SK-N-SH (cell line): Measurements from ENCODE around the gene COPS3. TPM values are rescaled to one million over a fixed set of nuclear protein-coding genes. Genes with fewer than 3 reads are reported as not detected.

Experiments used
- CTCF ChIA-PET: fragments of 300-600, 350-600 bp; formaldehyde crosslinking; extraction: SDS; loops from one replicate; lab custom pipeline; 2021; lab: Yijun Ruan, JAX
- POLR2A ChIA-PET: fragments of 350-600 bp; sonication (Branson Sonifier 250); formaldehyde crosslinking; extraction: SDS; loops from one replicate; lab custom pipeline; 2020; ENCODE audit warnings: antibody characterized with exemption, inconsistent platforms; lab: Yijun Ruan, JAX
- DNase-seq: peaks from one replicate; pipeline ENCODE4 v3.0.0; 2012
- H2AFZ ChIP-seq: fragments of 200-600 bp; sonication (generic); 2 replicates; pipeline ENCODE4 v1.8.1; 2016; ENCODE audit warnings: antibody characterized with exemption, mild to moderate bottlenecking, low read depth
- H3F3A ChIP-seq: fragments of 200-600 bp; sonication (generic); replicated peaks from 2 replicates; pipeline ENCODE3; 2016; ENCODE audit warnings: antibody characterized with exemption, mild to moderate bottlenecking; ENCODE audit not compliant: insufficient read depth
- H3K27ac ChIP-seq, 2 experiments: fragments of 200-500 bp in 1 of 2; fragments of 200-600 bp in 1 of 2; sonication (Bioruptor generic) in 1 of 2; sonication (generic), shearing (Covaris generic) in 1 of 2; 2 replicates each; pipeline versions ENCODE4 v1.5.1 to v1.6.1; 2014 to 2016; ENCODE audit warnings: low read depth in 2 of 2, inconsistent platforms in 1 of 2, low read length in 1 of 2, mild to moderate bottlenecking in 1 of 2, mixed read lengths in 1 of 2
- H3K27me3 ChIP-seq: fragments of 200-600 bp; sonication (generic), shearing (Covaris generic); 2 replicates; pipeline ENCODE4 v1.6.1; 2016; ENCODE audit warnings: mixed run types; ENCODE audit not compliant: insufficient read depth
- H3K36me3 ChIP-seq, 2 experiments: fragments of 200-500 bp in 1 of 2; fragments of 200-600 bp in 1 of 2; sonication (Bioruptor generic) in 1 of 2; sonication (generic) in 1 of 2; replicated peaks in 1 of 2; 2 replicates each; pipeline versions ENCODE3 to v1.5.1; 2014 to 2016; ENCODE audit warnings: low read length in 1 of 2, mild to moderate bottlenecking in 1 of 2; ENCODE audit not compliant: insufficient read depth in 2 of 2, control insufficient read depth in 1 of 2
- H3K4me1 ChIP-seq, 2 experiments: fragments of 200-500 bp in 1 of 2; fragments of 200-600 bp in 1 of 2; sonication (Bioruptor generic) in 1 of 2; sonication (generic), shearing (Covaris generic) in 1 of 2; 2 replicates each; pipeline versions ENCODE4 v1.5.1 to v1.6.1; 2014 to 2016; ENCODE audit warnings: low read depth in 1 of 2, low read length in 1 of 2, mixed run types in 1 of 2; ENCODE audit not compliant: insufficient read depth in 2 of 2, control insufficient read depth in 1 of 2
- H3K4me2 ChIP-seq: fragments of 200-600 bp; sonication (generic), shearing (Covaris generic); 2 replicates; pipeline ENCODE4 v1.6.1; 2017; ENCODE audit warnings: mixed run types
- H3K4me3 ChIP-seq, 2 experiments: fragments of 200-500 bp in 1 of 2; fragments of 200-600 bp in 1 of 2; sonication (Bioruptor generic) in 1 of 2; sonication (generic), shearing (Covaris generic) in 1 of 2; 2 replicates each; pipeline versions ENCODE4 v1.5.1 to v1.8.1; 2014 to 2016; ENCODE audit warnings: low read depth in 2 of 2, inconsistent platforms in 1 of 2, low read length in 1 of 2, mild to moderate bottlenecking in 1 of 2, mixed read lengths in 1 of 2, moderate library complexity in 1 of 2
- H3K79me2 ChIP-seq: fragments of 200-600 bp; sonication (generic); 2 replicates; pipeline ENCODE4 v1.8.1; 2017; ENCODE audit warnings: mild to moderate bottlenecking; ENCODE audit not compliant: insufficient read depth
- H3K9ac ChIP-seq: fragments of 200-600 bp; sonication (generic); 2 replicates; pipeline ENCODE4 v1.6.1; 2017; ENCODE audit warnings: mixed run types
- H3K9me2 ChIP-seq: fragments of 200-600 bp; sonication (generic); 2 replicates; pipeline ENCODE4 v1.6.1; 2017; ENCODE audit warnings: mixed run types
- H3K9me3 ChIP-seq: fragments of 200-600 bp; sonication (generic); 2 replicates; pipeline ENCODE4 v1.6.1; 2017; ENCODE audit warnings: mixed run types, mild to moderate bottlenecking, moderate library complexity
- H4K20me1 ChIP-seq: fragments of 200-600 bp; sonication (generic); 2 replicates; pipeline ENCODE4 v1.6.1; 2017; ENCODE audit warnings: mild to moderate bottlenecking, mixed run types; ENCODE audit not compliant: insufficient read depth
- ELF1 ChIP-seq: IDR thresholded peaks from 2 replicates; pipeline ENCODE4 v1.4.0; 2012
- EP300 ChIP-seq, 2 experiments: IDR thresholded peaks; 2 replicates each; pipeline versions ENCODE4 v1.4.0 to v1.6.1; 2012; ENCODE audit warnings: borderline replicate concordance in 1 of 2, low read depth in 1 of 2, low read length in 1 of 2
- EZH2phosphoT487 ChIP-seq: fragments of 200-600 bp; sonication (generic); IDR thresholded peaks from 2 replicates; pipeline ENCODE4 v1.6.1; 2017; ENCODE audit warnings: low read depth, mixed run types, mild to moderate bottlenecking, antibody characterized with exemption, moderate library complexity, borderline replicate concordance
- FOXJ3 ChIP-seq: sonication (generic); formaldehyde crosslinking; IDR thresholded peaks from 2 replicates; pipeline ENCODE4 v1.5.1; 2020; ENCODE audit warnings: mild to moderate bottlenecking, missing genetic modification reagents
- FOXM1 ChIP-seq: IDR thresholded peaks from 2 replicates; pipeline ENCODE4 v1.4.0; 2012; ENCODE audit warnings: low read depth, mild to moderate bottlenecking
- GABPA ChIP-seq: IDR thresholded peaks from 2 replicates; pipeline ENCODE4 v1.4.0; 2012; ENCODE audit warnings: low read depth, mild to moderate bottlenecking
- GATA2 ChIP-seq: sonication (generic); formaldehyde crosslinking; IDR thresholded peaks from 2 replicates; pipeline ENCODE4 v1.5.0; 2020; ENCODE audit warnings: mild to moderate bottlenecking, missing genetic modification reagents
- JUND ChIP-seq: IDR thresholded peaks from 2 replicates; pipeline ENCODE4 v1.4.0; 2012
- MEF2A ChIP-seq: IDR thresholded peaks from 2 replicates; pipeline ENCODE4 v1.4.0; 2012; ENCODE audit warnings: low read depth, borderline replicate concordance
- MXI1 ChIP-seq: IDR thresholded peaks from 2 replicates; pipeline ENCODE4 v1.6.1; 2012; ENCODE audit warnings: mild to moderate bottlenecking, low read depth, low read length, improper control_type of control experiment
- POLR2AphosphoS5 ChIP-seq: IDR thresholded peaks from 2 replicates; pipeline ENCODE4 v1.6.1; 2012; ENCODE audit warnings: low read depth, low read length
- RAD21 ChIP-seq: IDR thresholded peaks from 2 replicates; pipeline ENCODE4 v1.6.1; 2012; ENCODE audit warnings: mild to moderate bottlenecking, low read length
- RCOR1 ChIP-seq: fragments of 150-350 bp; IDR thresholded peaks from 2 replicates; pipeline ENCODE4 v1.6.1; 2017; ENCODE audit warnings: antibody characterized with exemption, low read length
- RFX5 ChIP-seq: IDR thresholded peaks from 2 replicates; pipeline ENCODE4 v1.6.1; 2012; ENCODE audit warnings: mild to moderate bottlenecking, improper control_type of control experiment, low read length
- SIN3A ChIP-seq: IDR thresholded peaks from 2 replicates; pipeline ENCODE4 v1.6.1; 2012; ENCODE audit warnings: low read depth, mild to moderate bottlenecking, low read length, moderate library complexity, borderline replicate concordance
- TAF1 ChIP-seq: IDR thresholded peaks from 2 replicates; pipeline ENCODE4 v1.6.1; 2012; ENCODE audit warnings: low read depth, mild to moderate bottlenecking, low read length, moderate library complexity, borderline replicate concordance
- TCF12 ChIP-seq: IDR thresholded peaks from 2 replicates; pipeline ENCODE4 v1.4.0; 2012
- TEAD4 ChIP-seq: IDR thresholded peaks from 2 replicates; pipeline ENCODE4 v1.4.0; 2012; ENCODE audit warnings: mild to moderate bottlenecking, borderline replicate concordance; ENCODE audit not compliant: insufficient read depth
- WGBS: methylation state at CpG from one replicate; pipeline ENCODE4 v1.1.6; 2017; ENCODE audit warnings: low lambda C conversion rate; 5-methylcytosine and 5-hydroxymethylcytosine counted together
- polyA plus RNA-seq, 3 experiments: library from polyadenylated mRNA; depleted of rRNA; stranded (reverse); fragments of >200 nt; gene quantifications; 2 replicates each; pipeline ENCODE4 v1.2.3, GENCODE V29; 2012
- TF ChIP-seq, protein P1 (sequence below): IDR thresholded peaks from 2 replicates; pipeline ENCODE4 v1.6.1; 2012; ENCODE audit warnings: mild to moderate bottlenecking, low read depth, low read length, moderate library complexity
- TF ChIP-seq, protein P2 (sequence below): IDR thresholded peaks from 2 replicates; pipeline ENCODE4 v1.4.0; 2012; ENCODE audit warnings: low read depth, borderline replicate concordance
- TF ChIP-seq, protein P3 (sequence below): IDR thresholded peaks from 2 replicates; pipeline ENCODE4 v1.4.0; 2012; ENCODE audit warnings: low read depth, borderline replicate concordance
- TF ChIP-seq, protein P4 (sequence below): fragments of 150-350 bp; IDR thresholded peaks from 2 replicates; pipeline ENCODE4 v1.6.1; 2016; ENCODE audit warnings: mild to moderate bottlenecking, low read depth, low read length
- TF ChIP-seq, protein P5 (sequence below): IDR thresholded peaks from 2 replicates; pipeline ENCODE4; 2012

Gene COPS3
- 64.8 and 76.7 TPM in 2 replicates for polyA plus RNA-seq (2012; rRNA removed)
- 80.7 and 83.8 TPM in 2 replicates for polyA plus RNA-seq (2012; cell fraction: cytosol; rRNA removed)
- 44.8 and 69.0 TPM in 2 replicates for polyA plus RNA-seq (2012; cell fraction: nucleus; rRNA removed)

DNA sequence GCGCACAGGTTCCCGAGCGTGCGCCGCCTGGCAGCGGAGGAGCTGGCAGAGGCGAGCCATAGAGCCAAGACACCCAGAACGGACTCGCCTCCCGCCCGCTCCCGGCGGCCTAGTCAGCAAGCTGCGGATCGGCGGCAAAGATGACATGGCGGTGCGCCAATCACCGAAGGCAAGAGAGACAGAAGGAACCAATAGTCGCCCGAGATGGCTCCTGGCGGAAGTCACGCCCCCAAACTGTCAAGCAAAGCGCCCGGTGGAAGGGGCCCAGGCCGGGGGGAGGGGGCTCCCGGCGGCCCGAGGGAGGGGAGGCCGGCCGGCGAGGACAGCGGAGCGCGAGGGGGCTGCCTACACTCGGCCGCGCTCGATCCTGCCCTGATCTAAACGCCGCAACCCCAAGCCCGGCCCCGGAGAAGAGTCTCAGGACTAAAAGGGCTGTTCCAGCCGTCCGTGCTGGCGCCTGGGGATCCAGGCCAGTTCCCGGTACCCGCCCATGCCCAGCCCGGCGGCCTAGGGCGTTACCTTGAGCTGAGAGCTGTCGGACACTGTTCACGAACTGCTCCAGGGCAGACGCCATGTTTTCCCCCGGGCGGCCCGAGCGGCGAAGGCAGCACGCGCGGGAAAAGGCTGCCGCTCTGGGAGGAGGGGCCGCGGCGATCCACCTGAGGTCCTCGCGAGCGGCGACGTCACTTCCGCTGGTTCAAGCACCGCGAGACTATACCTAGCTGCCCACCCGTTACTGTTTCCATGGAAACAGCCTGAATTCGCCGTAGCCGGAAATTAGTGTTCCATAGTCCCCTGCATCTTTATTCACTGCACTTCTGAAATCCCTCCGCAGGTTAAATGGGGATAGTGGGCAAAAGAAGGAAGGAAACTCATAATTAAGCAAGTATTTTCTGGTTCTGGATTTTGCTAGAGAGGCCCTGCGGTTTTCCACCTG is at the start of gene COPS3:
Gene COPS3, minus strand, starts transcription at position 634 of the 937 bp plus-strand sequence. Its CDS starts 60 bp downstream, at position 574.
- Histone ChIP-seq H3K36me3 (peaks cover 0 to 5% of the 10 kb centered on the region in 2 experiments), H4K20me1 (peaks cover 32% of the 10 kb centered on the region), H3K4me2 (peak within 1 kb of the TSS; percentile 72), H3F3A (peaks cover 6% of the 10 kb centered on the region), H3K4me3 (peak within 1 kb of the TSS; percentile 75 to 85), H3K27ac (peak within 1 kb of the TSS; percentile 92), H3K9me3 (no peaks in the 10 kb centered on the region), H3K79me2 (peaks cover 47% of the 10 kb centered on the region), H3K27me3 (no peaks in the 10 kb centered on the region), H3K9ac (peak within 1 kb of the TSS; percentile 92), H3K9me2 (no peaks in the 10 kb centered on the region), H2AFZ (peak within 1 kb of the TSS; percentile 98), H3K4me1 (peaks cover 5 to 7% of the 10 kb centered on the region in 2 experiments; a peak in 3 of 4 replicates)
- WGBS: under 1% methylated on average over 50 of the region's 80 CpGs
- DNase-seq: peak; percentile 95
- CTCF ChIA-PET: interaction anchor here (0.7 to 2.8 kb wide), 4 partner anchors 11 to 328 kb away, joined by 3 to 11 read pairs (median 3); no protein-coding TSS in a partner anchor
- POLR2A ChIA-PET: interaction anchor here (0.5 to 1.6 kb wide), 5 partner anchors 10 to 73 kb away, joined by 3 to 9 read pairs (median 3); no protein-coding TSS in a partner anchor
- TF ChIP-seq GATA2 (CRISPR knock-in tag): no peak
- no peak for TF ChIP-seq TCF12
- TF ChIP-seq JUND: no peak; the same call in 1 of the 2 replicates
- peak; percentile 87 for TF ChIP-seq TAF1
- TF ChIP-seq POLR2AphosphoS5: peak; percentile 95
- peak in 1 of 2 experiments; percentile 9; a peak in 2 of 4 replicates for TF ChIP-seq EP300 (IDR thresholded peaks at IDR 0.05; ENCODE audit: borderline replicate concordance in 1 of 2, low read depth in 1 of 2, low read length in 1 of 2)
- TF ChIP-seq EZH2phosphoT487: no peak
- peak; percentile 39; the same call in 1 of the 2 replicates for TF ChIP-seq SIN3A
- peak; percentile 58 for TF ChIP-seq ELF1
- no peak for TF ChIP-seq FOXM1
- TF ChIP-seq RCOR1: no peak
- TF ChIP-seq GABPA: peak; percentile 77
- TF ChIP-seq, protein P1, sequence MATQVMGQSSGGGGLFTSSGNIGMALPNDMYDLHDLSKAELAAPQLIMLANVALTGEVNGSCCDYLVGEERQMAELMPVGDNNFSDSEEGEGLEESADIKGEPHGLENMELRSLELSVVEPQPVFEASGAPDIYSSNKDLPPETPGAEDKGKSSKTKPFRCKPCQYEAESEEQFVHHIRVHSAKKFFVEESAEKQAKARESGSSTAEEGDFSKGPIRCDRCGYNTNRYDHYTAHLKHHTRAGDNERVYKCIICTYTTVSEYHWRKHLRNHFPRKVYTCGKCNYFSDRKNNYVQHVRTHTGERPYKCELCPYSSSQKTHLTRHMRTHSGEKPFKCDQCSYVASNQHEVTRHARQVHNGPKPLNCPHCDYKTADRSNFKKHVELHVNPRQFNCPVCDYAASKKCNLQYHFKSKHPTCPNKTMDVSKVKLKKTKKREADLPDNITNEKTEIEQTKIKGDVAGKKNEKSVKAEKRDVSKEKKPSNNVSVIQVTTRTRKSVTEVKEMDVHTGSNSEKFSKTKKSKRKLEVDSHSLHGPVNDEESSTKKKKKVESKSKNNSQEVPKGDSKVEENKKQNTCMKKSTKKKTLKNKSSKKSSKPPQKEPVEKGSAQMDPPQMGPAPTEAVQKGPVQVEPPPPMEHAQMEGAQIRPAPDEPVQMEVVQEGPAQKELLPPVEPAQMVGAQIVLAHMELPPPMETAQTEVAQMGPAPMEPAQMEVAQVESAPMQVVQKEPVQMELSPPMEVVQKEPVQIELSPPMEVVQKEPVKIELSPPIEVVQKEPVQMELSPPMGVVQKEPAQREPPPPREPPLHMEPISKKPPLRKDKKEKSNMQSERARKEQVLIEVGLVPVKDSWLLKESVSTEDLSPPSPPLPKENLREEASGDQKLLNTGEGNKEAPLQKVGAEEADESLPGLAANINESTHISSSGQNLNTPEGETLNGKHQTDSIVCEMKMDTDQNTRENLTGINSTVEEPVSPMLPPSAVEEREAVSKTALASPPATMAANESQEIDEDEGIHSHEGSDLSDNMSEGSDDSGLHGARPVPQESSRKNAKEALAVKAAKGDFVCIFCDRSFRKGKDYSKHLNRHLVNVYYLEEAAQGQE: no peak
- no peak for TF ChIP-seq RAD21
- TF ChIP-seq, protein P2, sequence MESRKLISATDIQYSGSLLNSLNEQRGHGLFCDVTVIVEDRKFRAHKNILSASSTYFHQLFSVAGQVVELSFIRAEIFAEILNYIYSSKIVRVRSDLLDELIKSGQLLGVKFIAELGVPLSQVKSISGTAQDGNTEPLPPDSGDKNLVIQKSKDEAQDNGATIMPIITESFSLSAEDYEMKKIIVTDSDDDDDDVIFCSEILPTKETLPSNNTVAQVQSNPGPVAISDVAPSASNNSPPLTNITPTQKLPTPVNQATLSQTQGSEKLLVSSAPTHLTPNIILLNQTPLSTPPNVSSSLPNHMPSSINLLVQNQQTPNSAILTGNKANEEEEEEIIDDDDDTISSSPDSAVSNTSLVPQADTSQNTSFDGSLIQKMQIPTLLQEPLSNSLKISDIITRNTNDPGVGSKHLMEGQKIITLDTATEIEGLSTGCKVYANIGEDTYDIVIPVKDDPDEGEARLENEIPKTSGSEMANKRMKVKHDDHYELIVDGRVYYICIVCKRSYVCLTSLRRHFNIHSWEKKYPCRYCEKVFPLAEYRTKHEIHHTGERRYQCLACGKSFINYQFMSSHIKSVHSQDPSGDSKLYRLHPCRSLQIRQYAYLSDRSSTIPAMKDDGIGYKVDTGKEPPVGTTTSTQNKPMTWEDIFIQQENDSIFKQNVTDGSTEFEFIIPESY: peak; percentile 97
- TF ChIP-seq MEF2A: no peak
- TF ChIP-seq, protein P3, sequence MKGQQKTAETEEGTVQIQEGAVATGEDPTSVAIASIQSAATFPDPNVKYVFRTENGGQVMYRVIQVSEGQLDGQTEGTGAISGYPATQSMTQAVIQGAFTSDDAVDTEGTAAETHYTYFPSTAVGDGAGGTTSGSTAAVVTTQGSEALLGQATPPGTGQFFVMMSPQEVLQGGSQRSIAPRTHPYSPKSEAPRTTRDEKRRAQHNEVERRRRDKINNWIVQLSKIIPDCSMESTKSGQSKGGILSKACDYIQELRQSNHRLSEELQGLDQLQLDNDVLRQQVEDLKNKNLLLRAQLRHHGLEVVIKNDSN: peak; percentile 33
- TF ChIP-seq RFX5: peak; percentile 90
- TF ChIP-seq, protein P4, sequence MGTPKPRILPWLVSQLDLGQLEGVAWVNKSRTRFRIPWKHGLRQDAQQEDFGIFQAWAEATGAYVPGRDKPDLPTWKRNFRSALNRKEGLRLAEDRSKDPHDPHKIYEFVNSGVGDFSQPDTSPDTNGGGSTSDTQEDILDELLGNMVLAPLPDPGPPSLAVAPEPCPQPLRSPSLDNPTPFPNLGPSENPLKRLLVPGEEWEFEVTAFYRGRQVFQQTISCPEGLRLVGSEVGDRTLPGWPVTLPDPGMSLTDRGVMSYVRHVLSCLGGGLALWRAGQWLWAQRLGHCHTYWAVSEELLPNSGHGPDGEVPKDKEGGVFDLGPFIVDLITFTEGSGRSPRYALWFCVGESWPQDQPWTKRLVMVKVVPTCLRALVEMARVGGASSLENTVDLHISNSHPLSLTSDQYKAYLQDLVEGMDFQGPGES: no peak
- no peak for TF ChIP-seq FOXJ3
- TF ChIP-seq, protein P5, sequence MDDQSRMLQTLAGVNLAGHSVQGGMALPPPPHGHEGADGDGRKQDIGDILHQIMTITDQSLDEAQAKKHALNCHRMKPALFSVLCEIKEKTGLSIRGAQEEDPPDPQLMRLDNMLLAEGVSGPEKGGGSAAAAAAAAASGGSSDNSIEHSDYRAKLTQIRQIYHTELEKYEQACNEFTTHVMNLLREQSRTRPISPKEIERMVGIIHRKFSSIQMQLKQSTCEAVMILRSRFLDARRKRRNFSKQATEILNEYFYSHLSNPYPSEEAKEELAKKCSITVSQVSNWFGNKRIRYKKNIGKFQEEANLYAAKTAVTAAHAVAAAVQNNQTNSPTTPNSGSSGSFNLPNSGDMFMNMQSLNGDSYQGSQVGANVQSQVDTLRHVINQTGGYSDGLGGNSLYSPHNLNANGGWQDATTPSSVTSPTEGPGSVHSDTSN: peak; percentile 96
- TF ChIP-seq MXI1: peak; percentile 83
- no peak for TF ChIP-seq TEAD4
